ENCODE results near the gene GEMIN4.

DNA sequence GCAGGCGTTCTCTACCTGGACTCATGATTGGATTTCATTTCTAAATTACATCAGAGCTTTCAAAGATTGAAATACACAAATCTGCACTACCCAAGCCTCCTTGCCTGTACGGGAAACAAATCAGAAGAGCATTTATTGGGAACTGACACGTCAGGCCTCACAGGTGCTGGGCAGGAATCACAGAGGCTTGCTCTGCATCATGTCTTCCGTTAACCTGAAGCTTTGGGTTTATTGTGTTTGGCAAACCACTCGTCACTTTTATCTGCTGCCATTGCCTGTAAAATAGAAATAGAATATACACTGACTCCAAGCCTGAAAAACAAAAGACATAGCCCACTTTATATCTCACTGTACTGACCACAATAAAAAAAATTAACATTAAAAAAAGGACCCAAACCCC lies 7.9 kb upstream of the GEMIN4 start:
- TF ChIP-seq, protein P1, sequence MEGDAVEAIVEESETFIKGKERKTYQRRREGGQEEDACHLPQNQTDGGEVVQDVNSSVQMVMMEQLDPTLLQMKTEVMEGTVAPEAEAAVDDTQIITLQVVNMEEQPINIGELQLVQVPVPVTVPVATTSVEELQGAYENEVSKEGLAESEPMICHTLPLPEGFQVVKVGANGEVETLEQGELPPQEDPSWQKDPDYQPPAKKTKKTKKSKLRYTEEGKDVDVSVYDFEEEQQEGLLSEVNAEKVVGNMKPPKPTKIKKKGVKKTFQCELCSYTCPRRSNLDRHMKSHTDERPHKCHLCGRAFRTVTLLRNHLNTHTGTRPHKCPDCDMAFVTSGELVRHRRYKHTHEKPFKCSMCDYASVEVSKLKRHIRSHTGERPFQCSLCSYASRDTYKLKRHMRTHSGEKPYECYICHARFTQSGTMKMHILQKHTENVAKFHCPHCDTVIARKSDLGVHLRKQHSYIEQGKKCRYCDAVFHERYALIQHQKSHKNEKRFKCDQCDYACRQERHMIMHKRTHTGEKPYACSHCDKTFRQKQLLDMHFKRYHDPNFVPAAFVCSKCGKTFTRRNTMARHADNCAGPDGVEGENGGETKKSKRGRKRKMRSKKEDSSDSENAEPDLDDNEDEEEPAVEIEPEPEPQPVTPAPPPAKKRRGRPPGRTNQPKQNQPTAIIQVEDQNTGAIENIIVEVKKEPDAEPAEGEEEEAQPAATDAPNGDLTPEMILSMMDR (optimal IDR thresholded peaks at IDR 0.05 in 1 of 3, IDR thresholded peaks at IDR 0.05 in 1 of 3, conservative IDR thresholded peaks at IDR 0.05 in 1 of 3; ENCODE audit: extremely low read depth in 1 of 3, insufficient read depth in 2 of 3, low read length in 3 of 3): no peak
- no peak for TF ChIP-seq EZH2 (IDR thresholded peaks at IDR 0.05; ENCODE audit: low read length)

Data from keratinocyte (primary cell).